Measurements from ENCODE around the gene CDC42EP4. TPM values are rescaled to one million over a fixed set of nuclear protein-coding genes. Genes with fewer than 3 reads are reported as not detected.
"Not testable (repeated sequence)": the region's sequence is repeated elsewhere in the genome, so short reads cannot be mapped to it uniquely, and the experiment has no call there.

The CDC42EP4 gene
- total RNA-seq, 1 donor from 2014 or later: 44.6 TPM

- no peaks in the 10 kb centered on the region for H3K9me3 ChIP-seq
- intact Hi-C loops (cut with DNase I): no loop called here
- H3K4me3 ChIP-seq: peak overlapping the region; percentile 19
- H3K36me3 ChIP-seq: no peaks in the 10 kb centered on the region
- DNase-seq: no peak
- H3K27ac ChIP-seq: peak overlapping the region; percentile 7
- no peak for ATAC-seq
- no peak for TF ChIP-seq CTCF (IDR thresholded peaks at IDR 0.05)
- H3K27me3 ChIP-seq (ENCODE audit: low read depth): no peaks in the 10 kb centered on the region
- H3K4me1 ChIP-seq: peaks cover 8% of the 10 kb centered on the region
Measured at GRCh38 chr17:73338050-73338521, 26.3 kb upstream of the CDC42EP4 start.

- Histone ChIP-seq H3K27ac (no peak overlapping the region), H3K27me3 (ENCODE audit: low read depth) (no peaks in the 10 kb centered on the region), H3K4me3 (no peak overlapping the region), H3K4me1 (peaks cover 7% of the 10 kb centered on the region), H3K9me3 (no peaks in the 10 kb centered on the region), H3K36me3 (no peaks in the 10 kb centered on the region)
- TF ChIP-seq CTCF (IDR thresholded peaks at IDR 0.05): no peak
- intact Hi-C loops (cut with DNase I): no loop called here
- DNase-seq: no peak
- ATAC-seq: no peak
Measured at GRCh38 chr17:73337330-73337710, 25.5 kb upstream of the CDC42EP4 start.

GRCh38 chr17:73336408-73337329 lies 24.9 kb upstream of the CDC42EP4 start:
- ATAC-seq (no peak), DNase-seq (no peak)
- intact Hi-C loops (cut with DNase I): no loop called here
- Histone ChIP-seq H3K36me3 (no peaks in the 10 kb centered on the region), H3K27me3 (ENCODE audit: low read depth) (no peaks in the 10 kb centered on the region), H3K9me3 (no peaks in the 10 kb centered on the region), H3K4me3 (no peak overlapping the region), H3K4me1 (peaks cover 1% of the 10 kb centered on the region), H3K27ac (no peak overlapping the region)
- TF ChIP-seq CTCF (IDR thresholded peaks at IDR 0.05): no peak

GRCh38 chr17:73335591-73336407 lies 24.0 kb upstream of the CDC42EP4 start:
- no peaks in the 10 kb centered on the region for H3K27me3 ChIP-seq (ENCODE audit: low read depth)
- no peak for DNase-seq
- intact Hi-C loops (cut with DNase I): no loop called here
- H3K36me3 ChIP-seq: no peaks in the 10 kb centered on the region
- H3K9me3 ChIP-seq: no peaks in the 10 kb centered on the region
- TF ChIP-seq CTCF (IDR thresholded peaks at IDR 0.05): no peak
- ATAC-seq: no peak
- no peak overlapping the region for H3K4me3 ChIP-seq
- H3K27ac ChIP-seq: no peak overlapping the region
- H3K4me1 ChIP-seq: no peaks in the 10 kb centered on the region

DNA sequence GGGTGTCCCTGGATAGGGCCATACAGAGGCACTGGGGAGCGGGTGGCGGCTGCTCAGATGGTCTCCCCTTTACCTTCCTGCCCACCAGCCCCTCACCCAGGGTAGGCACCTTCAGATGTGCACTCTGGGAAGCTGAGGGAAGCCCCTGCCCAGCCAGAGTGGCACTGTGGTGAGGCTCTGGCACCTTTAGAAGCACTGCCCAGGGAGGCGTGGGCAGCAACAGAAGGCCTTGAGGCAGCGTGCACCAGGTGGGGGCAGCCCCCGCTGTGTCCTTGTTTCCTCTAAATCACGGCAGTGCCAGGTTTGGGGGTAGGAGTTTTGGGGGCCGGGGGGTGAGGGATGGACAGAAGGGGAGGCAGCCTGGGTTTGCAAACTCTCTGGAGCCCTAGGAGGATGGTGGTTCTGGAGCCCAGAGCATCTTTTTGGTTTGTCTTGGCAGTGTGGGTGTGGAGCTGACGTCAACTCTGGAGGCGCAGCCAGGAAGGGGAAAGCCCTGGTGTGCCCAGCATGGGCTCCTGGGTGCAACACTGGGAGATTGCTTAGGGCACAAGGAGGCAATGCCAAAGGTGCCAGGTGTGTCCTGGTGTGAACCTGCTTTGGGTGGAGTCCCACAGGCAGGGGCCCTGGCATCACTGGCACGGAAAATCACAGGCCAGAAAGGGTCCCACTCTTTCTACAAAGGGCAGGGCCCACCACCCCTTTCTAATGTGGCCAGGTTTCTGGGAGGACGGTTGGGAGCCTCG lies 23.1 kb upstream of the CDC42EP4 start:
- TF ChIP-seq CTCF (IDR thresholded peaks at IDR 0.05): no peak
- no peak for ATAC-seq
- Histone ChIP-seq H3K4me3 (no peak overlapping the region), H3K27ac (no peak overlapping the region), H3K27me3 (ENCODE audit: low read depth) (no peaks in the 10 kb centered on the region), H3K36me3 (no peaks in the 10 kb centered on the region), H3K4me1 (no peaks in the 10 kb centered on the region), H3K9me3 (no peaks in the 10 kb centered on the region)
- intact Hi-C loops (cut with DNase I): no loop called here
- DNase-seq: no peak

- H3K27me3 ChIP-seq (ENCODE audit: low read depth); H3K9me3 ChIP-seq; H3K4me3 ChIP-seq; intact Hi-C loops (cut with DNase I); H3K27ac ChIP-seq; H3K36me3 ChIP-seq; H3K4me1 ChIP-seq: not testable (repeated sequence)
- DNase-seq: peak; percentile 65
- ATAC-seq: peak; percentile 34 to 46
Measured at GRCh38 chr17:73333445-73333844, 21.6 kb upstream of the CDC42EP4 start.
